Measurements from ENCODE around the gene SHB.
A peak's percentile ranks its signal among the peaks of the same experiment; 100 is the strongest.

Gene SHB

DNA sequence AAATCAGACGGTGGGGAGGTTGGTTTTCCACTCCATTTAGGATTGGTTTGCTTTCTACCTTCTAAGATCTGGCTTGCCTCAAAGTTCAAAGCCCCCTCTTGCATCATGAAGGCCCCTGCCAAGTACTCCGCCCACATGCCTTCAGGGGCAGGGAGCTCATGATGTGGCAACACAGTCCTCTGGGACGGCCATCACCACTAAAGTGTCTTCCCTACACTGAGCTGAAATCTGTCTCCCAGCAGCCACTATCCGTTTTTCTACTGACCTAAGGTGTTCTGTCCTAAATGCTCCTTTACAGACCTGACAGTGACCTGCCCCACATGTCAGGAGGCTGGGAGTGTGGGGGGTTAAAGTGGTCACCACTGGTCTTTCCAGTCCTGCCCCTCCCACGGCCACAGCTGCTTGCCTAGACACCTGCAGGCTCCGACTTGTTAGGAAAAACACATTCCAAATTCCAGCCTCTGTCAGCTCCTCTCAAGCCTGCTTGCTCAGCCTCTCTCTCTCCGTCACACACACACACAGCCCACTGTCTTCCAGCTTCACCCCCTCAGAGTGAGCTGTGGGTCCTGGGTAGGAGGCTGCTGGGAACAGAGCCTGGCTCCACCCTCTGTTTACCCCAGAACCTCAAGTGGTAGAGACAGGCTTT is 44.9 kb downstream of the SHB start:
- peak; percentile 69 for DNase-seq (ENCODE audit: low read depth)

DNA sequence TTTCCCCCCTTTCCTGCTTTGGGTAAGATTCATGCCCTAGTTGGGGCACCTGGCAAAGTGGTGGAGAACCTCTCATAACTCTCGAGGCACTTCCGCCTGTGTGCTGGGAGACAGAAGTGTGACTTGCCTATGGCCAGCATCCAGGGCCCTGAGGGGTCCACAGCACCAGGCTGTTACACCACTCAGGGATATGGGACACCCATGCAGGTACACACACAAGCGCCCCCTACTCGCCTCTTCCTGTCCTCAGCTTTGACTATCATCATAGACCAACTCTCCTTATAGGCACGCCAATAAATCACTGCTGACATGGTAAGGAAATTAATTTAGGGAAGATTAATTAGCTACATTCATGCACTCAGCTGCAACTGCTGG is 45.4 kb downstream of the SHB start:
- no peak for DNase-seq (ENCODE audit: low read depth)

DNA sequence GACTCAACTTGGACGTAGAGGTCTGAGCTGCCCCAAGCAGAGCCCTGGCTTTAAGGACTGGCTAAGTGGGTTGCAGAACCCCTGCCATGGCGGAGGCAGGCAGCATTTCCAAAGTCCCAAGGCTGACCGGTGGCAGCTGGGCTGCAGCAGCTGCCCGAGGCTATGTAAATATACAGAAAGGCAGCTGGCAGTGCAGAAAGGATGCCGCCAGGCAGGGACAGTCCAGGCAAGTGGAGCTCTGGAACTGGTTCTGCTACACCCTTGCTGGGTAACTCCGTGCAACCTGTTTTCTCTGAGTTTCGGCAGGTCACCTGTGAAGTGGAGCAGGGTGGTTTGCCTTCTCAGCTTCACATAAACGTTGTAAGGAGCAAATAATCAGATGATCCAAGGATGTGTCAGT is 46.0 kb downstream of the SHB start:
- no peak for DNase-seq (ENCODE audit: low read depth)

DNA sequence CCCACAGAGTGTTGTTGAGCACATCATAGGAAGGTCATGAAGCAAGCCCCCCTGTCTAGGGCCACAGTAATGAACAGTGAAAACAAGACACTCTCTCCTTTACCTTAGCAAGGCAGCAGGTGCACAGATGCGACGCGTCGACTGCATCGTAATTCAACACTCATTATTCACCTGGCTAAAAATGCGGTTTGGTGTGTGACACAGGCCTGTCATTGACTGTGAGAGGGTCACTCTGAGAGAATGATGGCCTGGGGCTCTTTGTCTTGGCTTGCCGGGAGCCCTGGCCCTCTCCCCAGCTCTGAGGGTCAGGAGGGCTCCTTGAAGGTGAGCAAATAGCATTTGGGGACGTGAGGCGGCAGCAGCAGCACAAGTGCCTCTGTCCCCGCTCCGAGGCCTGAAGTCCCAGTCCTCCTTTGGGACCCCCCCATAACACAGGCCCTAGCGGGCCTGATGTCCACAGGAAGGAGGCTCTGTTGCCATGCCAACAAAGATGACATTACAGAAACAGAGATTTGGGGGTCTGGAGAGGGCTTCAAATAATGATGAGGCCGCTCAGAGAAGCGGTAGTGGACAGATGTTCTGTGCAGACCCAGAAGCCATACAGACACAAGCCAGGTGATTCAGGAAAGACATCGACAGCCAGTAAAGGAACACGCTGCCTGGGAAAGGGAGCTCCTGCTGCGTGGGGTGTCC is 46.7 kb downstream of the SHB start:
- no peak for DNase-seq (ENCODE audit: low read depth)

DNA sequence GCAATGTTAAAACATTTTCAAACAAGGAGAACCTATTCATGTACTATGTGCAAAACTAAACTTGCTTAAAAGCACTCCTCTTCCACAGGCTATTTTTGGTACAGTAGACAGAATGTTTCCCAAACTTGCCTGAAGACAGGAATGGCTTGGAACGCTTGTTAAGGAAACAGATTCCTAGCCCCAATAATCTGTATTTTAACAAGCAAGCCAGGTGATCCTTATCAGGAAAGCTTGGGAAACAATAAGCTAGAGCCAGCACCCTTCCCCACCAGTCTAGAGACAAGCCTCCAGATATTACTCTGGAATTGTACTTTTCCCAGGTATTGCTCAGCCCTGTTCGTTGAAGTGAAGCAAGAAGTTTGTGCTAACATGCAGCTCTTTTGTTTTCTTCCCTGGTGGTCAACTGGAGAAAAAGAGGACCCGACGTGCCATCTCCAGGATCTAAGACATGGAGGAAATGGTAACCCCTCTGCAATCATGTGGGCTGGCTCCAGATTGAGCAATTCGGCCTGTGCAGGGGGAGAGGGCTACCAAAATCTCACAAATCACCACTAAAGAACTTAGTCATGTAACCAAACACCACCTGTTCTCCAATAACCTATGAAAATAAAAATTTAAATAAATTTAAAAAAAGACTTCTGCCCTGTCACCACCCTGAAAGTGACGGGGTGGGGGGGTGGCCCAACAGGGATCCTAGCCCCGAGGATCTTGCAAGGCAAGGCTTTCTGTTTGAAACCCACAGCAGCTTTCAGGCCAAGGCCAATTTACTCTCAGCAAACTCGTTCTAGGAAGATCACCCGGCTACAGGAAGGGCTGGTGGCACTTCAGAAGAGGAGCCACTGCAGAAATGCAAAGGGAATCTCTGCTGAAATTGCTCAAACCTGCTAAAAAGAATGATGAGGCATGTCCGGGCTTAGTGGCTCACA is 48.6 kb downstream of the SHB start:
- peak; percentile 52 for DNase-seq (ENCODE audit: low read depth)

DNA sequence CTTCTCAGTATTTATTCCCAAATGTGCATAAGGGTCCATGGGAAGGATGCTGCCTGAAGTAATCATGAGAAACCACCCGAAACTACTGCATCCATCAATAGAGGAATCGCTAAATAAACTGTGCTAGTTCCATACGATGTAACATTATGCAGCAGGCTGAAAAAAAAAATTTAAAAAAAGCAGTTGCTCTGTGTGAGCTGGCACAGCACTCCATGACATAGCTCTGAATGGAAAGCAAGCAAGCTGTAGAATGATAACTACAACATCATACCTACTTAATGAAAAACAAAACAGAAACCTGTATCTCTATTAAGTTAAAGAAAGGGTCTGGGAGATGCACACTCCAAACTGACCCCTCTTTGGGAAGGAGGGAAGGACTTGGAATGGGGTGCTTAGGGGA is 49.3 kb downstream of the SHB start:
- no peak for DNase-seq (ENCODE audit: low read depth)

DNA sequence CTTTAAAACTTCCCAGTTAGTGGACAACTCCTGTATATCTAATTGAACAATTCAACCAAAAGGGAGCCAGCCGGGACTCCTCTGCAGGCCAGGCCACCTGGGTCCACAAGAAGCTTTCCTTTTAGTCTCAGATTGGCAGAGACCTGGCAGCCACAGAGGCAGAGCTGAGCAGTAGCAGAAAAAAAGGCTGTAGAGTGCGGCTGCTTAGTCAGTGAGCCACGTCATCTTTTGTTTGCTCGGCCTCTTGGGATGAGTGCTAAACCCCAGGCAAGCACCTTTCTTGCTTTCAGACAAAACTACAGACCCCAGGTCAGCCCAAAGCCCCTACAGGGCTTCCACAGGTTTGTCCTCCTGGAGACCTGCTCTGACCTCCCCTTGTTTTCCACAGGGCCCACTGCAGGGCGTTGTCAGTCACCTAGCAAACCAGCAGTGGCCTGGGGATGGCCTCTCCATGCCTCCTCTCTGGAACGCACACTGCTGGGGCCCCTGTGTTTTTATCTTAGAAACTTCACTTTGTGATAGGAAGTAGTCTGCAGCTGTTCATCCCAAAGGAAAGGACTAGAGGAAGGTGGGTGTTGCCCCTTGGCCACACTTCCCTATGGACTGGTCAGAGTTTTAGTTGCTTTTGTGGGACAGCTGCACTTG is 49.9 kb downstream of the SHB start:
- DNase-seq (ENCODE audit: low read depth), result peak; percentile 85

DNA sequence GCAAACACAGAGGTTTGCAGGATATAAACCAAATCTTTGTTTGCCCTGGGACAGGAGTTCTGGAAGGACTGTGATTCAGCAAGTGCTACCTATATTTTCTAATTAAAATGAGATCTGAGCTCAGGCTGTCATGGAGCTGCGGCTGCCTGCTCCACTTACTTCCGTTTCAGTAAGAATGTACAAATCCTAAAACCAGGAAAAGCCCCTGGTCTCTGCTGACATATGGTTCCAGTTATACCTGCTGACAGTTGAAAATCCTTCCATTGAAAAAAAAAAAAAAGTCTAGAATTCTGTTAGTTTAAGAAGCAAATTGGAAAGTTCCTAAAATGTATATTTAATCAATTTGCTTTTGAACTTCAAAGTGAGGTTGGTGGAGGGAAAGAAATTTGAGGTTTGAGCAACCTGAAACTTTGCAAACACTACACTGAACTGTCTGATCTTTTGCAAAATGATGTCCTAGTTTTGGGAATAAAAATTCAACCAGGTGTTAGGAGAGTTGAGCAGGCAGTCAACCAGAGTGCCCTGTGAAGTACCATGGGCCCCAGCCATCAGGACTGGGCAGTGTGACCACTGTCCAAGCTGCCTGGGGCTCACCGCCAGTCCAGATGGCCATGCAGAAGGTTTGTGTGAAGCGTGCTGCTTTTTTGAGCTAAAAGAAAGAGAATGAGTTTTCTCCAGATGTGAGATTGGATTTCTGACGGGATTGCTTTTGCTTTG is 50.6 kb downstream of the SHB start:
- DNase-seq (ENCODE audit: low read depth), result no peak

DNA sequence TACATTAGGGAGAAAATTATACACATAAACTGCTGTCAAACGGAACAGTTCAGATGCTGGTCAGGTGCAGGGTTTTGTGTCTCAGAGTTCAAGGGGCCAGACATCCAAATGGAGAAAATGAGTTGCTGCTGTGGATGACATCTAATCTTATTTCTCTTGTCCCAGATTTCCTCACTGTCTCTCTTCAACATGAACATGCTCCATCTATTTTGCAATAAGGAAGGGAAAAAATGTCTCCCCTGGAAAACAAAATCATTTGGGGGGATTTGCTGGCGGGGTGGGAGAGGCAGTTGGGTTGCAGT is 51.2 kb downstream of the SHB start:
- DNase-seq (ENCODE audit: low read depth), result no peak

DNA sequence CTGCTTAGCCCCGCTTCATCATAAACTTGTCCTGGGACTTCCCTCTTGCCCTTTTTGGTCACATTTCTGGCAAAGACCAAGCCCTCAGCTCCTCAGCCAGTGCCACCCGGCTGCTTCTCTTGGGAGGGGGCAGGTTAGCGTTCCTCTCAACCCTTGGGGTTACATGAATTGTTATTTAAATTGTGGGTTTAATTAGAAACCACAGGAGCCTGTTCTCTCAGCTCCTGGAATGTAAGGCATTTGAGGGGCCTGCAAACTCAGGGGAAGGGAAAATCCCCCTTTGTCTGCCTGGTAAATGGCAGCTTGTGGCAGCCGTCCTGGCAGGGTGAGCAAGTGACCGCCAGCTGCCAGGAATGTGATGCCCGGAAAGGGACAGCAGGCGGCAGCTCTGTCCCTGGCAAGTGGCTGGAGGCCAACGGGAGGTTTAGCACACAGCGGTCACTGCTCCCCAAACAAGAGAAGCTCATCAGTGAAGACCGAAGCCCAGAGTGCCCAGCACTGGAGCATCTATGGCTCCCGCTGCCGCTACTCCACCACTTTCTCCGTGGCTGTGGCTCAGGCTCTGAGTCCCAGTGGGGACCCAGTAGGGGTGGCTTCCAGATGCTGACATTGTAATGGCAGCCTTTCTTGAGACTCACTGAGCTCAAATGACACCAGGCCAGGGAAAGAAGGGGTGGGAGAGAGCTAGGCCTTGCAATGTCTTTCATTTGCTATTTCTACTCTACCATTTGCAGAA is 51.7 kb downstream of the SHB start:
- DNase-seq (ENCODE audit: low read depth), result peak; percentile 93

DNA sequence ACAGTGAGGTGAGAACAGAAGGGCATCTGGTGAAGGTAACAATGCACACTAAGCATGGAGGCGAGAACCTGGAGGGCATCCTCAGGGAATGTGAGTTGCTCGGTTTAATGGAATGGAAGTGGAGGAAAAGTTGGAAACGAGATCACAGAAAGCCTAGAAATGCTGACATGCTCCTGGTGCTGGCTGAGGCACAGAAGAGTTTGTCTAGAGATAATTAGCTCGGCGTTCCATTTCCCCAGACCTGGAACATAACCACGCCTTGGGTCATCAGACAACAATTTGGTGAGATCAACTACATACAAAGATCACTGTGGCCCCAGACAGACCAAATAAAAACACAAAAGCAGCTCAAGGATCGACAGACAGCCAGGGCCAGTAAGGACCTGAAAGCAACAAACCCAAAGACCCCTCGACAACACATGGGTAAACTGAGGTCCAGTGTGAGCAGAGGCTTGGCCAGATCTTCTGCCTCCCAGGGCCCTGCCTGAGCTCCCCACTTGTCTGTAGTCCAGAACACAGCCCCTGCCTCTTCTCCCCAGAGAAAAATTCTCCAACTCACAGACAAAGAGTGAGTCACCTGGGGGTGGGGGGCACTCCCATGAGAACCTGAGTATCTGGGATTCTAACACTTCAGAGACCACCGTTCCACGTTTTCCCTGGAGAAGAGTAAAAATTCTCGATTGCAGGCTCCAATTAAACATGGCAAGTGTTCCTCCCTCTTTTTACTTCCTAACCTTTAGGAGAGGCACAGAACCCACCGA is 52.5 kb downstream of the SHB start:
- DNase-seq (ENCODE audit: low read depth), result peak; percentile 92

DNA sequence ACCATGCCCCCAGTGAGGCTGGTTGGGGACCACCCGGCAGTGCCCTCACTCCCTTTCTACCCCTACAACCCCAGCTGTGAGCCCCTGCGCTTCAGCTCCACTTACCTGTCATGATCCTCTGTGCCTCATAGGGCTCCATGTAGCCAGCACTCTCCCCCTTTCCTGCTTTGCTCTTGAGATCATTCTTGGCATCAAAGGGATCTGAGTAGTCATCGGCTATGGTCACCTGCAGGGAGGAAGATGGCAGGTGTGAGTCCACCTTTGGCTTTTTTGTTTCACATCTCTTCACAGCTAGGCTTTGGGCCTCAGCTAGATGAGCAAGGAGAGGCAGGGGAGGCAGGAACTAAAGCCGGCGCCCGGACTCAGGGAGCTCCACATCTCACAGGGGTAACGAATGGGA is 53.1 kb downstream of the SHB start:
- DNase-seq (ENCODE audit: low read depth), result no peak

DNA sequence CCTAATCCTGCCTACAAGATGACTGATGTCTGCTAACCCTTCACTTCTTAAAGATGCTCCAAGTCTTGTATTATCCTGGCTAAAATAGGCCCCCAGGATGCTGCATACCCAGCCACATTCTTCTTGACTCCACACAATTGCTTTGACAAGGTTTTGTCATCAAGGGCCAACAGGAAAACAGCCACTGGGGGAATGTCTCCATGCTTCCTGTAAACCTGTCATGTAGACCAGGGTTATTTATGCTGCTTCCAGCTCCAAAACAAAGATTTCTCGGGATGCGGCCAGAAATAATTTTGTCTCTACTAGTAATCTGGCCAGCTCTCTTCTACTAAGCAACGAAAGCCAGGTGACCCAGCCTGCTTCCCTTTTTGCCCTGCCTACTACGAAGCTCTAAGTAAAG is 53.8 kb downstream of the SHB start:
- peak; percentile 54 for DNase-seq (ENCODE audit: low read depth)

DNA sequence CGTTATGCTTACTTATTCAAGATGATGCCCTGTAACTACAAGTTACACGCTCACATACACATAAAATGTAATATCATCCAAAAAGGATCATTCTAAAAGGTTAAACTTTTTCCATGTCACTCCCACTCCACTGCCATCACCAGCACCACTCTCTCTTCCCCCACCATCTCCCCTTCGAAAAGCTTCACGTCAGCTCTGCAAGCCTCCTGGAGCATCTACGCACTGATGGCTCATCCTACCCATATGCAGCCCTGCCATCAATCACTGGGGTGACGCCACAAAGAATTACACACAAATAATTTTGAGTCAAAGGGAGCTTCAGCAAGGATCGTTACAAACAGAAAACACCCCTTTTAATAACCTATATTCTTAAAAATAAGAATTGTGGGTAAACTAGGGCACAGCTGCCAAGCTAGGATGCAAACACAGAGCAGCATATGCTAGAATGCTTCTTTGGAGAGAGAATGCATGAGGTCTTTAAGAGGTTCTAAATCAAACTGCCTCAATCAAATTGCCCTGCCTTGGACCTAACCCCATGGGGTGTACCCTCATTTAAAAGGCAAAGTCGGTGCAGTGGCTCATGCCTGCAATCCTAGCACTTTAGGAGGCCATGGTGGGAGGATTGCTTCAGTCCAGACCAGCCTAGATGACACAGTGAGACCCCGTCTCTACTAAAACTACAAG is 56.1 kb downstream of the SHB start:
- no peak for DNase-seq (ENCODE audit: low read depth)

DNA sequence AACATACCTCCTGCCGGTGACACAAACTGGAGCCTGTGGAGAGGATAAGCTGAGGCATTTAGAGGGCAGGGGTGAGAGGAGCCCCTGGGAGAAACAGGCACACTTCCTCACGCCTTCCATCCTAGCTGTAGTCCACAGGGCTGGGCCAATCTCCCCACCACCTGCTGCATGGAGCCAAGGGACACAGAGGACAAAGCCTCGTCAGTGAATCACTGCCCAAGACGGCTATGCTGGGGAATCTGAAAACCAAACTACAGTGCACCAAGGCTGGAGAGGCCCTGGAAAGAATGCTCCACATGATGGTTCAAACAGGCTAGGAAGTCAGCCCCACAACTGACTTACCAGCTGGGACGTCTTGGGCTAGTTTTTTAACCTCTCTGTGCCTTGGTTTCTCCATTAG is 57.0 kb downstream of the SHB start:
- DNase-seq (ENCODE audit: low read depth), result no peak

DNA sequence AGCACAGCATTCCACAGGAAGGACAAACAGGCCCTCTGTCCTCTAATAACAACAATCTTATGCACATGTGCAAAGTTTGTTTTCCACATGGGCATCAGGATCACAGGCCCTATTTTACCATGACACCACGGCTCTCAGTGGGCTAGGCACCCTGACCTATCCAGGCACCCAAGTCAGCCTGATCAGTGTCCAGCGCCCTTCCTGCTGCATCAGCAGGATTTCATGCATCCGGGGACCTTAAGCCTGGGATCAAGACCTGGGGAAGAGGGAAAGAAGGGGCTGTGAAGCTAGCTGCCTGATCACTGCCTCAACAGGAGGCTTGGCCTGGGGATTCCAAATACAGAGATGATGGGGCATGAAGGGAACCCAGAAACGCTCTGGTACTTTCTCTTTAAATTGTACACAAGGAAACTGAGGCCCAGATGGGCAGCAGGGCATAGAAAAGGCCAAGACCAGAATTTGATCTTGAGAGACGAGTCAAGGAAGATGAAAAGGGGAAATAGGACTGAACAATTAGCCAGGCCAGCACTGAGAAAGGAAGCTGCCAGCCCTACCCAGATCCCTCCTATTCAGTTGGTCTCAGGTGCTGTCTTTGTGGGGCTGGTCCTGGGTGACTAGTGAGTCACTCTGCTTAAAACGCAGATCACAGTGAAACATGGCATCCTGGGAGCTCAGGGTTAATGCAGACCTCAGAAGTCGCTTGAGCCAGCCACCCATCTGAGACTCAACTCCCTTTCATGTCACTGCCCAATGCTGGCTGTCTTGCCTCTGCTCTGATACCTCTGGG is 57.9 kb downstream of the SHB start:
- DNase-seq (ENCODE audit: low read depth), result no peak

DNA sequence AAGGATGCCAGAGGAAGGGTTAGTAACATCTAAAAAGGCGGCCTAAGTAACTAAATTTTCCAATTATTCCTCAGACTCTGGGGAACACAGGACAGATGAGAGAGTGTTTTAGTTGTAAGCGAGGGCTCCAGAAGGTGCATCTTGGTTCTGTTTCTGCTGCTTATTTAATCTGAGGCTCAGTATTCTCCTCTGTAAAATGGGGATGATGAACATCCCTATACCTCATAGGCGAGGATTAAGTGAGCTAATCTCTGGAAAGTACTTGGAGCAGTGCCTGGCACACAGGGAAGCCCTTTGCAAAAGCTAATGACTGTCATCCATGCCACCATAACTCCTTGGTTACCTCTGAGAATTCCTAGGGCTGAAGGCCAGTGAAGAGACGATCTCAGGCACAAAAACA is 59.0 kb downstream of the SHB start:
- no peak for DNase-seq (ENCODE audit: low read depth)

DNA sequence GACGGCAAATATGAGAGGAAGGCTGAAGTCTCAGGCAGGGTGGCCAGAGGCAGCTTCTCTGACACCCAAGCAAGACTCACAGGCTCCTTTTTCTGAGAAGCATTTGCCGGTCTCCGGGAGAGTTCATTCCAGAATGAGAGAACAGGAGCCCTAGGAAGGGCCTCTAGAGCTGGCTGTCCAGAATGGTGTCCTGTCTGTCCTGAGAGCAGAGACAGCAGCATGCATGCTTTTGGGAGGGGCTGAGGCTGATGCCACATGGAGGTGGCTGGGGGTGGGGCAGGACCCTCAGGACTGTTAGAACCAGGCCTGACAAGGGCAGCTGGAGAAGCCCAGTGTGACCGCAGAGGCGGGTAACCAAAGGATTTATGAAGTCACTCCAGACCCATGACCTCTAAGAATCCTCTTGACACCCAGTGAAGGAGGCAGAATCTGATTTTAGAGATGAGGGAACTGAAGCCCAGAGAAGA is 60.0 kb downstream of the SHB start:
- DNase-seq (ENCODE audit: low read depth), result no peak
